GM19438 (cell line): ENCODE data around the gene CHD6.

Experiments used
- ATAC-seq: cut with Tn5 transposase; IDR thresholded peaks from one replicate; pipeline ENCODE4 v1.9.1; 2021; ENCODE audit warnings: low read depth; ENCODE audit not compliant: unreplicated experiment

Gene CHD6

GRCh38 chr20:41592516-41593216 lies 25.5 kb downstream of the CHD6 start:
- no peak for ATAC-seq

- ATAC-seq, result no peak
Measured at GRCh38 chr20:41587956-41588355, 30.2 kb downstream of the CHD6 start.

- ATAC-seq, result no peak
Measured at GRCh38 chr20:41587523-41587922, 30.7 kb downstream of the CHD6 start.

- no peak for ATAC-seq
Measured at GRCh38 chr20:41586772-41587171, 31.4 kb downstream of the CHD6 start.

- no peak for ATAC-seq
Measured at GRCh38 chr20:41580350-41580749, 37.8 kb downstream of the CHD6 start.

GRCh38 chr20:41577129-41578009 lies 40.8 kb downstream of the CHD6 start:
- no peak for ATAC-seq

GRCh38 chr20:41575412-41575811 lies 42.8 kb downstream of the CHD6 start:
- ATAC-seq, result no peak

- no peak for ATAC-seq
Measured at GRCh38 chr20:41574802-41575389, 43.3 kb downstream of the CHD6 start.

- ATAC-seq, result no peak
Measured at GRCh38 chr20:41573955-41574354, 44.2 kb downstream of the CHD6 start.

GRCh38 chr20:41572010-41572572 lies 46.1 kb downstream of the CHD6 start:
- no peak for ATAC-seq

GRCh38 chr20:41571006-41571405 lies 47.2 kb downstream of the CHD6 start:
- ATAC-seq, result no peak

- ATAC-seq, result no peak
Measured at GRCh38 chr20:41570557-41570956, 47.6 kb downstream of the CHD6 start.

GRCh38 chr20:41567615-41568014 lies 50.6 kb downstream of the CHD6 start:
- ATAC-seq, result no peak

- no peak for ATAC-seq
Measured at GRCh38 chr20:41566896-41567527, 51.2 kb downstream of the CHD6 start.

GRCh38 chr20:41563087-41563486 lies 55.1 kb downstream of the CHD6 start:
- ATAC-seq, result no peak

GRCh38 chr20:41560970-41561369 lies 57.2 kb downstream of the CHD6 start:
- no peak for ATAC-seq

GRCh38 chr20:41559658-41560057 lies 58.5 kb downstream of the CHD6 start:
- ATAC-seq, result no peak

GRCh38 chr20:41553142-41553879 lies 64.9 kb downstream of the CHD6 start:
- no peak for ATAC-seq

GRCh38 chr20:41552295-41553068 lies 65.7 kb downstream of the CHD6 start:
- no peak for ATAC-seq
